Neural progenitor cell (in vitro differentiated cells): Measurements from ENCODE around the gene ACER1.

ENCODE experiments used
- CTCF ChIP-seq: fragments of 200-600 bp; sonication (generic); IDR thresholded peaks from 2 replicates; pipeline ENCODE4 v1.5.1; 2017; ENCODE audit warnings: antibody characterized with exemption, mild to moderate bottlenecking
- EZH2 ChIP-seq: fragments of 200-600 bp; sonication (generic); IDR thresholded peaks from 2 replicates; pipeline ENCODE4 v1.6.1; 2017; ENCODE audit warnings: antibody characterized with exemption, mild to moderate bottlenecking, moderate library complexity

GRCh38 chr19:6326815-6327214 is 6.6 kb downstream of the ACER1 start:
- TF ChIP-seq CTCF: no peak
- TF ChIP-seq EZH2: no peak
